Retinal pigment epithelial cell (primary cell): ENCODE measurements around the gene TENM3.

Experiments
- DNase-seq: peaks from one replicate; pipeline ENCODE4 v3.0.0-alpha.2; 2010; ENCODE audit warnings: low read depth
- H3K4me3 ChIP-seq: 2 replicates; pipeline ENCODE4 v1.5.1; 2011; ENCODE audit warnings: mild to moderate bottlenecking, low read length, control low read depth, moderate library complexity
- TF ChIP-seq, protein P1 (sequence below): conservative IDR thresholded peaks from 2 replicates; pipeline ENCODE4 v1.5.1; 2011; ENCODE audit warnings: low read depth, low read length, control low read depth, inconsistent platforms

Gene TENM3

DNA sequence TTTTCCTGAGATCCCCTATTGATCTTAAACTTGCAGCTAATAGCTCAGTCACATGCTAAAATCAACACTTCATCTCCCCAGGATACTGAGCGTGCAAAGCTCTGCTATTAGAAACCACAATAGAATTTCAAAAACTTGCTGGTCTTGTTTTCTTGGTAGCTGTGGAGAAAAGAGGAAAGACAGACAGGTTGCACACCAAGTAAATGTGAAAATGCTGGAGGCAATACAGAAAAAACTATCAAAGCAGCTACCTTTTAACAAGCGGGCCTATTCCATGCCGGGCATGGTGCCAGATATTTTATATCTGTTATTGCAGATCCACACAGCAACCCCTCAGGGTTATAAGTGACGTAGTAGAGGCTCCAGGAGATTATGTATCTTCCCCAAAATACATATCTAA lies 502.0 kb downstream of the TENM3 start:
- H3K4me3 ChIP-seq, result no peak overlapping the region
- no peak for DNase-seq
- TF ChIP-seq, protein P1, sequence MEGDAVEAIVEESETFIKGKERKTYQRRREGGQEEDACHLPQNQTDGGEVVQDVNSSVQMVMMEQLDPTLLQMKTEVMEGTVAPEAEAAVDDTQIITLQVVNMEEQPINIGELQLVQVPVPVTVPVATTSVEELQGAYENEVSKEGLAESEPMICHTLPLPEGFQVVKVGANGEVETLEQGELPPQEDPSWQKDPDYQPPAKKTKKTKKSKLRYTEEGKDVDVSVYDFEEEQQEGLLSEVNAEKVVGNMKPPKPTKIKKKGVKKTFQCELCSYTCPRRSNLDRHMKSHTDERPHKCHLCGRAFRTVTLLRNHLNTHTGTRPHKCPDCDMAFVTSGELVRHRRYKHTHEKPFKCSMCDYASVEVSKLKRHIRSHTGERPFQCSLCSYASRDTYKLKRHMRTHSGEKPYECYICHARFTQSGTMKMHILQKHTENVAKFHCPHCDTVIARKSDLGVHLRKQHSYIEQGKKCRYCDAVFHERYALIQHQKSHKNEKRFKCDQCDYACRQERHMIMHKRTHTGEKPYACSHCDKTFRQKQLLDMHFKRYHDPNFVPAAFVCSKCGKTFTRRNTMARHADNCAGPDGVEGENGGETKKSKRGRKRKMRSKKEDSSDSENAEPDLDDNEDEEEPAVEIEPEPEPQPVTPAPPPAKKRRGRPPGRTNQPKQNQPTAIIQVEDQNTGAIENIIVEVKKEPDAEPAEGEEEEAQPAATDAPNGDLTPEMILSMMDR, result no peak

DNA sequence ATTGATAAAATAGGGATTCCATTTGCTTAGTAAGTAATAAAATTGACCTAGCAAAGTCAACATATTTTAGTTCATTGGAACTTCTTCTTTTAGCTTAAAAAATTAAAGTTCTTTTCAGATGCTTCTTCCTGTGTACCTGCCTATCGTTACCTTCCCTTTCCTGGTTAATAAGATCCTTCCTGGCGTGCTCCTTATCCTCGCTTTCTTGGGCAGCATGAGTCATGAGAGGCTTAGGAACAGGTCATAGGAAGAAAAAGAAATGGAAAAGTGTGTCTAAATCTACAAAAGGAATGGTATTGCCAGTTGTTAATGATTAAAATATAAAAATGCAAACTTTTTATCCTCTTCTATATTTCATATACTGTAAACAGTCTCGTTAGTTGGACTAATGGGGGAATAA lies 503.7 kb downstream of the TENM3 start:
- no peak overlapping the region for H3K4me3 ChIP-seq
- DNase-seq, result no peak
- TF ChIP-seq, protein P1, result no peak

DNA sequence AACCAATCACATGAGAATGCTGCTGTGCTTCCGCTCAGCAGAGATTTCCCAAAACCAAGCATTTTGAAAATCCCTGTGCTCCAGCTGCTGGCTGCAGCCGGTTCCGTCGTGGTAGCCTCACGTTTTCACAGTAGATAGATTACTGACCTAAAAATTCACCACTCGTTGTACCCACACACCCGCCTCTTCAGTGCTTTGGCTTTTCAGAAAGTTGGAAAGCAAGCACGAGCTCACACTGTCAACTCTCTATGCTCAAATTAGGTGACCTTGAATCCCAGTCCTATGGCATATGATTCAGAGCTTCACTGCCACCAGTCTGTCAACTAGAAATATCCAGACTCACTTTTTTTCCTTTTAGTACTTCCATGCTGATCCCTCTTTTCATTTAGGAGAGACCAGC lies 505.1 kb downstream of the TENM3 start:
- TF ChIP-seq, protein P1, result no peak
- DNase-seq, result no peak

DNA sequence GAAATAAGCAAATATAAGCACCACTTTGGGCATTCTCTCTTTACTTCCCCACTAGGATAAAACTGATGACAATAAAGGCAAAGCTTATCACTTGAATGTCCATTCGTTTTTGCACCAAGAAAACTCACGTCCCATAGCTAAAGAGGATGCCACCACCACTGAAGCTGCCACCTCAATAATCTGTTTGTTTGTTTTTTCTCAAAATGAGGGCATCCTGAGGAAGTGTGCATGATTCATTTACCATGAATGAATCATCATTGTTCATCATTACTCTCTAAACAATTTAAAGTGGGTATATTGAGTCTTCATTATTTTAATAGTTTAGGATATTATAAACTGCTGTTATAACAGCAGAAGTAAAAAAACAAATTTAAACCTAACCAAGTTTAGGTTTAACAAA lies 505.7 kb downstream of the TENM3 start:
- H3K4me3 ChIP-seq, result no peak overlapping the region
- no peak for DNase-seq
- TF ChIP-seq, protein P1, result no peak

More for the DNA sequence above, 505.1 kb downstream of the TENM3 start:
- no peak overlapping the region for H3K4me3 ChIP-seq

DNA sequence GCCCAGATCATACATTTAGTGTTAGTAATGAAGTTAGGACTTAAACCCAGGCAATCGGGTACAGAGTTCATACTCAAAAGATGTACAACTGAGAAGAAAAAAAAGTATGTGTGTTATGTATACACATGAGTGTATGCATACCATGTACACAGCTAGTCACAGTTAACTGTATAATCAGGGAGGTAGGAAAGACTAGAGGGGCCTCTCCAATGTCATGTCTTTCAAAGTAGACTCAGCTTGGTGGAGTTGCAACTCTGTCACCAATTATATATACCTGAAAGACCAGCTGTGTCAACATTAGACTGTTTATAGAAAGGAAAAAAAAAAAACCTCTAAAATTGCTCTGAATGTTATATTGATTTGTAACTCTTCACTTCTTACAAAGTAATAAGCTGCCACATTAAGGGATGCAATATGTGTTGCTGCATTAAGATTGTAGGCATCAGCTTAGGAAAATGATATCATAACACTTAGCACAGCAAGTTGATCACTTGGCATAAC lies 506.5 kb downstream of the TENM3 start:
- H3K4me3 ChIP-seq, result no peak overlapping the region
- no peak for DNase-seq
- TF ChIP-seq, protein P1, result no peak

DNA sequence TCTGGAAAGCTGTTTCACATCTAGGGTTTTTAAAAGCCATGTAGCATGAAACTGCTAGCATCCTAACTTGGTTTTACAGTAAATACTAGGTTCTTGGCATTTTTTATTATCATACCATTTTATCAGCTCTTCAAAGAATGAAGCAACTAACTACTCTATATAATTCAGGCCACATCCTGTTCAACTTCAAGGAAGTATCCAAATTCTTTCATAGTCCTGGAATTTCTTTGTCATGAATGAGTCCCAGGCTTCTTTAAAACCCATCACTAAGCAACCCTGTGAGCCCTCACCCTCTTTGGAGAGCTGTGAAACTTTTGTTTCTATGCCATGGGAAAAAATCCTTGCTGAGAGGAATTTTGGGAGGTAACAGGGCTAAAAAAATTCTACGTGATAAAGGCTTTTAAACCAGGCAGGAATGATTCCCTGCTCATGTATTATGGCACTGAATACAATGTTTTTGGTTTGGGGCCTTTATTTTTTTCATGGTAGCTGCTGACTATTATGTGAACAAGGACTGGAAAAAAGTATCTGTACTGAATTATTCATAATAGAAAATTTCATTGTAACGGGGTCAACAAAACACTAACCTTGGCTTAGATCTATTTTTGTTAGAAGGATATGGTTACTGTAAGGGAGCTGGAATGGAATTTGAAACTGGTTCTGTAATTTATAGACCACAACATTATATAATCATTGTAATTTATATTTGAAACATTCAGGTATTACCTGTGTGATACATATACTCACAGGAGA lies 509.1 kb downstream of the TENM3 start:
- DNase-seq, result no peak
- H3K4me3 ChIP-seq, result no peak overlapping the region
- TF ChIP-seq, protein P1, result no peak

DNA sequence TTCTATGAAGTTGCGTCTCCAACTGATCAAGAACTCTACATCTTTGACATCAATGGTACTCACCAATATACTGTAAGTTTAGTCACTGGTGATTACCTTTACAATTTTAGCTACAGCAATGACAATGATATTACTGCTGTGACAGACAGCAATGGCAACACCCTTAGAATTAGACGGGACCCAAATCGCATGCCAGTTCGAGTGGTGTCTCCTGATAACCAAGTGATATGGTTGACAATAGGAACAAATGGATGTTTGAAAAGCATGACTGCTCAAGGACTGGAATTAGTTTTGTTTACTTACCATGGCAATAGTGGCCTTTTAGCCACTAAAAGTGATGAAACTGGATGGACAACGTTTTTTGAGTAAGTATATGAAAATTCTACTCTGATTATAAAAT lies 511.7 kb downstream of the TENM3 start:
- TF ChIP-seq, protein P1, result no peak
- DNase-seq, result no peak
- H3K4me3 ChIP-seq, result no peak overlapping the region
